HCT116 (cell line): Measurements from ENCODE around the gene NCKAP5. TPM values are rescaled to one million over a fixed set of nuclear protein-coding genes. Genes with fewer than 3 reads are reported as not detected.

Source experiments
- ATAC-seq: fragments of 200-7000 bp; cut with Tn5 transposase; 2 replicates; pipeline ENCODE4 v1.9.1; 2020; ENCODE audit warnings: mild to moderate bottlenecking, moderate library complexity
- BruUV-seq: library from RNA; stranded (reverse); fragments of 400-500 nt; replicated peaks from 2 replicates; lab custom pipeline; 2021; lab: Mats Ljungman, UMichigan
- CTCF ChIA-PET: fragments of 300-600 bp; sonication (Branson Sonifier 250); formaldehyde crosslinking; loops from one replicate; lab custom pipeline; 2021; ENCODE audit warnings: antibody characterized with exemption; lab: Charles Lee
- POLR2A ChIA-PET: fragments of 300-600, 350-600 bp; sonication (Branson Sonifier 250); formaldehyde crosslinking; loops from one replicate; lab custom pipeline; 2021; ENCODE audit warnings: antibody characterized with exemption; lab: Charles Lee
- RAD21 ChIA-PET, 2 experiments: fragments of 300-600 bp; sonication (Branson Sonifier 250); formaldehyde crosslinking; loops; one replicate each; lab custom pipeline; 2023; ENCODE audit warnings: low total read pairs in 2 of 2; ENCODE audit not compliant: uncharacterized antibody in 2 of 2, unreplicated experiment in 2 of 2, low non-redundant PET in 1 of 2; lab: Charles Lee
- DNase-seq: peaks from one replicate; pipeline ENCODE4 v3.0.0-alpha.2; 2010; ENCODE audit warnings: low read depth, low spot score
- H2AFZ ChIP-seq: fragments of 200-600 bp; shearing (Covaris generic), sonication (generic); 2 replicates; pipeline ENCODE4 v1.6.1; 2017; ENCODE audit warnings: low read depth, mixed run types, mixed read lengths, antibody characterized with exemption, low read length; ENCODE audit not compliant: poor library complexity, severe bottlenecking
- H3K27ac ChIP-seq: 2 replicates; pipeline ENCODE4 v1.5.1; 2012; ENCODE audit warnings: low read depth, low read length
- H3K27me3 ChIP-seq: fragments of 200-600 bp; sonication (generic); 2 replicates; pipeline ENCODE4 v1.6.1; 2016; ENCODE audit warnings: mixed run types, low read length, mixed read lengths; ENCODE audit not compliant: insufficient read depth
- H3K36me3 ChIP-seq, 2 experiments: fragments of 200-500 bp in 1 of 2; fragments of 200-600 bp in 1 of 2; sonication (Bioruptor generic) in 1 of 2; sonication (generic) in 1 of 2; 2 replicates each; pipeline versions ENCODE4 v1.5.1 to v1.6.1; 2014 to 2016; ENCODE audit warnings: low read length in 2 of 2, inconsistent platforms in 1 of 2, mixed read lengths in 1 of 2, mixed run types in 1 of 2; ENCODE audit not compliant: insufficient read depth in 2 of 2, control insufficient read depth in 1 of 2
- H3K4me1 ChIP-seq, 2 experiments: fragments of 200-600 bp in 1 of 2; sonication (generic) in 1 of 2; 2 replicates each; pipeline versions ENCODE4 v1.5.1 to v1.6.1; 2012 to 2017; ENCODE audit warnings: low read length in 2 of 2, inconsistent platforms in 1 of 2, mild to moderate bottlenecking in 1 of 2, mixed read lengths in 1 of 2, mixed run types in 1 of 2, moderate library complexity in 1 of 2; ENCODE audit not compliant: insufficient read depth in 2 of 2, control insufficient read depth in 1 of 2
- H3K4me2 ChIP-seq: fragments of 200-600 bp; sonication (generic); 2 replicates; pipeline ENCODE4 v1.6.1; 2017; ENCODE audit warnings: mixed run types, low read length, mixed read lengths
- H3K4me3 ChIP-seq, 2 experiments: fragments of 200-600 bp in 1 of 2; sonication (generic) in 1 of 2; replicated peaks in 1 of 2; 2 replicates each; pipeline ENCODE4 v1.5.1; 2011 to 2016; ENCODE audit warnings: low read length in 2 of 2, control low read depth in 1 of 2, low read depth in 1 of 2, mild to moderate bottlenecking in 1 of 2, mixed read lengths in 1 of 2, mixed run types in 1 of 2
- H3K79me2 ChIP-seq: fragments of 200-600 bp; sonication (generic); 2 replicates; pipeline ENCODE4 v1.6.1; 2017; ENCODE audit warnings: mild to moderate bottlenecking, mixed run types, low read length, moderate library complexity, mixed read lengths; ENCODE audit not compliant: insufficient read depth
- H3K9ac ChIP-seq: fragments of 200-600 bp; sonication (generic); 2 replicates; pipeline ENCODE4 v1.6.1; 2016; ENCODE audit warnings: low read length, mixed read lengths
- H3K9me2 ChIP-seq: fragments of 200-600 bp; sonication (generic), shearing (Covaris generic); 2 replicates; pipeline ENCODE4 v1.6.1; 2017; ENCODE audit warnings: mixed run types, mild to moderate bottlenecking, moderate library complexity; ENCODE audit not compliant: insufficient read depth
- H3K9me3 ChIP-seq, 2 experiments: fragments of 200-500 bp in 1 of 2; fragments of 200-600 bp in 1 of 2; sonication (Bioruptor generic) in 1 of 2; sonication (generic) in 1 of 2; 2 replicates each; pipeline ENCODE4 v1.6.1; 2014 to 2017; ENCODE audit warnings: low read length in 2 of 2, mixed read lengths in 2 of 2, inconsistent platforms in 1 of 2, low read depth in 1 of 2, mild to moderate bottlenecking in 1 of 2, mixed run types in 1 of 2, moderate library complexity in 1 of 2; ENCODE audit not compliant: control insufficient read depth in 1 of 2, insufficient read depth in 1 of 2
- H4K20me1 ChIP-seq: fragments of 200-600 bp; sonication (generic), shearing (Covaris generic); 2 replicates; pipeline ENCODE4 v1.6.1; 2017; ENCODE audit warnings: mixed run types, mild to moderate bottlenecking, moderate library complexity; ENCODE audit not compliant: insufficient read depth
- CEBPB ChIP-seq: IDR thresholded peaks from 2 replicates; pipeline ENCODE4 v1.6.1; 2012; ENCODE audit warnings: low read depth
- CTCF ChIP-seq, 3 experiments: fragments of 200-600 bp in 1 of 3; sonication (generic) in 1 of 3; IDR thresholded peaks in 2 of 3; conservative IDR thresholded peaks in 1 of 3; 2 replicates each; pipeline ENCODE4 v1.5.1; 2012 to 2017; ENCODE audit warnings: low read depth in 2 of 3, low read length in 2 of 3, antibody characterized with exemption in 1 of 3, borderline replicate concordance in 1 of 3, control low read depth in 1 of 3, mild to moderate bottlenecking in 1 of 3, mixed read lengths in 1 of 3, mixed run types in 1 of 3, moderate library complexity in 1 of 3; ENCODE audit not compliant: insufficient read depth in 1 of 3
- ELF1 ChIP-seq: IDR thresholded peaks from 2 replicates; pipeline ENCODE4 v1.6.1; 2012; ENCODE audit warnings: low read depth, borderline replicate concordance
- FOSL1 ChIP-seq: IDR thresholded peaks from 2 replicates; pipeline ENCODE4 v1.6.1; 2012; ENCODE audit warnings: low read depth
- POLR2A ChIP-seq: IDR thresholded peaks from 2 replicates; pipeline ENCODE4 v1.7.0; 2011; ENCODE audit warnings: borderline replicate concordance; ENCODE audit not compliant: insufficient read depth, insufficient read length; ENCODE audit errors: extremely low read depth
- RAD21 ChIP-seq: IDR thresholded peaks from 2 replicates; pipeline ENCODE4 v1.6.1; 2012; ENCODE audit warnings: low read depth, mild to moderate bottlenecking
- SP1 ChIP-seq: IDR thresholded peaks from 2 replicates; pipeline ENCODE4 v1.6.1; 2012; ENCODE audit warnings: low read depth
- YY1 ChIP-seq: IDR thresholded peaks from 2 replicates; pipeline ENCODE4 v1.6.1; 2011; ENCODE audit warnings: low read length, low read depth, moderate library complexity, mild to moderate bottlenecking; ENCODE audit not compliant: insufficient replicate concordance; ENCODE audit errors: extremely low read depth
- ZBTB33 ChIP-seq: IDR thresholded peaks from 2 replicates; pipeline ENCODE4 v1.6.1; 2011; ENCODE audit warnings: mild to moderate bottlenecking, low read length, moderate library complexity; ENCODE audit not compliant: insufficient replicate concordance; ENCODE audit errors: extremely low read depth
- ZFX ChIP-seq: fragments of 450-650 bp; IDR thresholded peaks from 2 replicates; pipeline ENCODE4 v1.6.1; 2017
- ZNF274 ChIP-seq: fragments of 200-500 bp; sonication (Bioruptor generic); IDR thresholded peaks from 2 replicates; pipeline ENCODE4 v1.6.1; 2014; ENCODE audit warnings: mild to moderate bottlenecking, low read depth, low read length, inconsistent platforms
- intact Hi-C: fragments of 100-400 bp; cut with micrococcal nuclease; formaldehyde crosslinking; loops from 2 replicates; pipeline ENCODE4 v1.10.0; 2022
- total RNA-seq: library from RNA; stranded (reverse); gene quantifications from one replicate; pipeline ENCODE4 v1.2.1, GENCODE V29; 2021; ENCODE audit not compliant: unreplicated experiment

The NCKAP5 gene
- total RNA-seq, 1 experiment from 2014 or later = 0.30 TPM

GRCh38 chr2:133489641-133490410 is 78.4 kb downstream of the NCKAP5 start:
- CTCF ChIA-PET = no interaction called here
- Histone ChIP-seq H3K27ac (no peak overlapping the region), H3K4me1 (no peaks in the 10 kb centered on the region), H3K9me3 (no peaks in the 10 kb centered on the region), H2AFZ (no peak overlapping the region), H3K9me2 (no peaks in the 10 kb centered on the region), H3K27me3 (no peaks in the 10 kb centered on the region), H3K79me2 (no peaks in the 10 kb centered on the region), H3K4me2 (no peak overlapping the region), H3K4me3 (no peak overlapping the region), H4K20me1 (no peaks in the 10 kb centered on the region), H3K36me3 (no peaks in the 10 kb centered on the region), H3K9ac (no peak overlapping the region)
- intact Hi-C loops = no loop called here
- BruUV-seq = no TSS peak
- ATAC-seq = no peak
- POLR2A ChIA-PET = no interaction called here
- RAD21 ChIA-PET = no interaction called here
- TF ChIP-seq ZBTB33 (no peak), ZNF274 (no peak), YY1 (no peak), SP1 (no peak), RAD21 (no peak), FOSL1 (no peak), ZFX (no peak), CEBPB (no peak), POLR2A (no peak), CTCF (IDR thresholded peaks at IDR 0.05 in 2 of 3, conservative IDR thresholded peaks at IDR 0.05 in 1 of 3; ENCODE audit: borderline replicate concordance in 1 of 3, insufficient read depth in 1 of 3, low read depth in 2 of 3, low read length in 2 of 3) (no peak), ELF1 (no peak)
- no peak for DNase-seq
